Breast epithelium (tissue), 4 donors: ENCODE results near the gene VASP. TPM values are rescaled to one million over a fixed set of nuclear protein-coding genes. Genes with fewer than 3 reads are reported as not detected.
A peak's percentile ranks its signal among the peaks of the same experiment; 100 is the strongest.

Source experiments
- DNase-seq, 2 donors: peaks; one replicate each; pipeline ENCODE4 v3.0.0-alpha.2; 2019; ENCODE audit warnings: low spot score in 2 of 2
- H3K27ac ChIP-seq, 2 donors: fragments of 200-600 bp; sonication (generic) in 1 of 2; one replicate each; pipeline ENCODE4 v1.5.1; 2016 to 2019; ENCODE audit warnings: mild to moderate bottlenecking in 1 of 2
- H3K27me3 ChIP-seq, 2 donors: fragments of 200-600 bp; sonication (generic) in 1 of 2; one replicate each; pipeline versions ENCODE4 v1.5.1 to v1.6.0; 2017 to 2019; ENCODE audit warnings: control low read depth in 1 of 2, mild to moderate bottlenecking in 1 of 2
- H3K36me3 ChIP-seq: fragments of 200-600 bp; one replicate; pipeline ENCODE4 v1.5.1; 2019
- H3K4me1 ChIP-seq, 2 donors: fragments of 200-600 bp; sonication (generic); one replicate each; pipeline ENCODE4 v1.5.1; 2016 to 2019; ENCODE audit warnings: control low read depth in 1 of 2
- H3K4me3 ChIP-seq, 3 donors: fragments of 200-600 bp; sonication (generic); 1 replicate in 2 of 3; 2 replicates in 1 of 3; pipeline ENCODE4 v1.5.1; 2016 to 2019; ENCODE audit warnings: mild to moderate bottlenecking in 3 of 3, moderate library complexity in 2 of 3
- H3K9me3 ChIP-seq, 2 donors: fragments of 200-600 bp; sonication (generic) in 1 of 2; one replicate each; pipeline ENCODE4 v1.5.1; 2016 to 2019; ENCODE audit warnings: control low read depth in 1 of 2
- POLR2A ChIP-seq: fragments of 450-650 bp; IDR thresholded peaks from one replicate; pipeline ENCODE4 v1.6.1; 2016; ENCODE audit warnings: antibody characterized with exemption, mild to moderate bottlenecking, moderate library complexity
- POLR2AphosphoS5 ChIP-seq, 3 donors: sonication (generic); formaldehyde crosslinking; IDR thresholded peaks; one replicate each; pipeline ENCODE4 v1.6.1; 2017; ENCODE audit warnings: antibody characterized with exemption in 3 of 3
- intact Hi-C: fragments of 100-400 bp; cut with DNase I; formaldehyde crosslinking; loops from one replicate; pipeline ENCODE4 v1.15.1; 2023; ENCODE audit warnings: low total_unique reads
- total RNA-seq, 3 donors: library from RNA; depleted of rRNA; stranded (reverse); fragments of >200 nt; gene quantifications; one replicate each; pipeline ENCODE4 v1.1.0, GENCODE V29; 2016
- TF ChIP-seq, protein P1 (sequence below), 3 donors: fragments of 450-650 bp; IDR thresholded peaks; one replicate each; pipeline ENCODE4 v1.5.1; 2016 to 2017; ENCODE audit warnings: antibody characterized with exemption in 3 of 3, mild to moderate bottlenecking in 3 of 3, moderate library complexity in 3 of 3

The VASP gene
- total RNA-seq, 3 donors from 2014 or later, result 31.8 to 61.6 (median 52.2) TPM

- intact Hi-C loops, result no loop called here
- Histone ChIP-seq H3K27ac (peak overlapping the region; percentile 75 to 80), H3K9me3 (no peaks in the 10 kb centered on the region), H3K36me3 (no peaks in the 10 kb centered on the region), H3K27me3 (no peaks in the 10 kb centered on the region), H3K4me1 (no peaks in the 10 kb centered on the region), H3K4me3 (peak overlapping the region; percentile 58 to 80 (median 66))
- TF ChIP-seq, protein P1, sequence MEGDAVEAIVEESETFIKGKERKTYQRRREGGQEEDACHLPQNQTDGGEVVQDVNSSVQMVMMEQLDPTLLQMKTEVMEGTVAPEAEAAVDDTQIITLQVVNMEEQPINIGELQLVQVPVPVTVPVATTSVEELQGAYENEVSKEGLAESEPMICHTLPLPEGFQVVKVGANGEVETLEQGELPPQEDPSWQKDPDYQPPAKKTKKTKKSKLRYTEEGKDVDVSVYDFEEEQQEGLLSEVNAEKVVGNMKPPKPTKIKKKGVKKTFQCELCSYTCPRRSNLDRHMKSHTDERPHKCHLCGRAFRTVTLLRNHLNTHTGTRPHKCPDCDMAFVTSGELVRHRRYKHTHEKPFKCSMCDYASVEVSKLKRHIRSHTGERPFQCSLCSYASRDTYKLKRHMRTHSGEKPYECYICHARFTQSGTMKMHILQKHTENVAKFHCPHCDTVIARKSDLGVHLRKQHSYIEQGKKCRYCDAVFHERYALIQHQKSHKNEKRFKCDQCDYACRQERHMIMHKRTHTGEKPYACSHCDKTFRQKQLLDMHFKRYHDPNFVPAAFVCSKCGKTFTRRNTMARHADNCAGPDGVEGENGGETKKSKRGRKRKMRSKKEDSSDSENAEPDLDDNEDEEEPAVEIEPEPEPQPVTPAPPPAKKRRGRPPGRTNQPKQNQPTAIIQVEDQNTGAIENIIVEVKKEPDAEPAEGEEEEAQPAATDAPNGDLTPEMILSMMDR (IDR thresholded peaks at IDR 0.05), result peak; percentile 77 to 93 (median 83)
- TF ChIP-seq POLR2AphosphoS5 (IDR thresholded peaks at IDR 0.05) (peak in 1 of 3 donors; percentile 24), POLR2A (no peak)
- peak; percentile 98 for DNase-seq
Observed at GRCh38 chr19:45485305-45486077, 21.8 kb upstream of the VASP start.

DNA sequence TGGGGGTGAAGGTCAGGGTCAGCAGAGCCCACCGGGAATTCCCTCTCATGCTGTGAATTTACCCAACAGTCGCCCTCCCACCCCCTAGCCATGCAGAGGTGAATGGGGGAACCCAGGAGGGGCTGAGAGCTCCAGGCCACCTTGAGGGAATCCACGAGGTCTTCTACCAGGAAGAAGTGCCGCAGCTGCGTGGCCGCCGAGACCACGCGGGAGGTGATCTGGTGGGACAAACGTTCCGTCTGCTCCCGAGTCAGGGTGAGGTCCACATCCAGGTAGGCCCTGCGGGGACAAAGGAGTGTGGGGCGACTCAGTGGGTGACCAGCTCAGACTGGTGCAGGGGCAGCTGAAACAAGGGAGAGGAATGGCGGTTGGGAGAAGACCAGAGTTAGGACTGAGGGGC, 18.6 kb upstream of the VASP start:
- Histone ChIP-seq H3K4me3 (no peak overlapping the region), H3K9me3 (no peaks in the 10 kb centered on the region), H3K27me3 (no peaks in the 10 kb centered on the region), H3K4me1 (peaks cover 0 to 2% of the 10 kb centered on the region in 2 donors), H3K27ac (no peak overlapping the region), H3K36me3 (no peaks in the 10 kb centered on the region)
- intact Hi-C loops, result no loop called here
- TF ChIP-seq POLR2A, result no peak
- no peak for TF ChIP-seq POLR2AphosphoS5 (IDR thresholded peaks at IDR 0.05)
- TF ChIP-seq, protein P1 (IDR thresholded peaks at IDR 0.05), result no peak
- DNase-seq, result no peak

DNA sequence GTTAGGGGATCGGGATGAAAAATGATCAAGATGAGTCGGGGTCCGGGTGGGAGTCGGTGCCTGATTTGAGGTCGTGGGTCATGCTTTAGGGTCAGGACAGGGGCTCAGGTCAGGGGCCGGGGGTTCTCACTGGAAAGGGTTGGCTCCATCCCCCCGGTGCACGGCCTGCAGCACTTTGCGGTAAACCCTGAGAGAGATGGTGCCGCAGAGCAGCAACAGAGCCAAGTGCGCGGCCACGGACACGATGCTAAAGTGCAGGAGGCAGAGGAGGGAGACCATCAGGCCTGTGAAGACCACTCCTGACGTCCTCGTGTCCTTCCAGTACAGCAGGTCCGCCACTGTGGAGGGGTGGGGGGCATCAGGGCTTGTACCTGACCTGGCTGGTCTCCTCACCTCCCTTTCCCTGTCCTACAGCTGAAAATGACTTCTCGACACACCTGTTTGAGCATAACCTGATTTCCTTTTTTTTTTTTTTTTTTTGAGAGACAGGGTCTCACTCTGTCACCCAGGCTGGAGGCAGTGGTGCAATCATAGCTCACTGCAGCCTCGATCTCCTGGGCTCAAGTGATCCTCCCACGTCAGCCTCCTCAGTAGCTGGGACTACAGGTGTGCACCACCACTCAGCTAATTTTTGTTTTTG, 17.9 kb upstream of the VASP start:
- Histone ChIP-seq H3K27me3 (no peaks in the 10 kb centered on the region), H3K9me3 (no peaks in the 10 kb centered on the region), H3K36me3 (no peaks in the 10 kb centered on the region), H3K4me3 (no peak overlapping the region), H3K4me1 (peaks cover 0 to 2% of the 10 kb centered on the region in 2 donors), H3K27ac (no peak overlapping the region)
- intact Hi-C loops, result no loop called here
- DNase-seq, result no peak
- no peak for TF ChIP-seq POLR2A
- TF ChIP-seq, protein P1 (IDR thresholded peaks at IDR 0.05), result no peak
- no peak for TF ChIP-seq POLR2AphosphoS5 (IDR thresholded peaks at IDR 0.05)

GRCh38 chr19:45492137-45492626, 15.1 kb upstream of the VASP start:
- no peak for DNase-seq
- TF ChIP-seq, protein P1 (IDR thresholded peaks at IDR 0.05), result no peak
- TF ChIP-seq POLR2AphosphoS5 (IDR thresholded peaks at IDR 0.05) (no peak), POLR2A (no peak)
- no peaks in the 10 kb centered on the region for H3K27me3 ChIP-seq
- H3K4me3 ChIP-seq, result peak overlapping the region; percentile 48 to 78 (median 68)
- H3K4me1 ChIP-seq, result peaks cover 0 to 2% of the 10 kb centered on the region in 2 donors
- intact Hi-C loops, result no loop called here
- peak overlapping the region in 1 of 2 donors; percentile 79 for H3K27ac ChIP-seq
- no peaks in the 10 kb centered on the region for H3K36me3 ChIP-seq
- no peaks in the 10 kb centered on the region for H3K9me3 ChIP-seq
